HepG2 (cell line): Measurements from ENCODE around the gene EEIG1. TPM values are rescaled to one million over a fixed set of nuclear protein-coding genes. Genes with fewer than 3 reads are reported as not detected.

Experiments
- BHLHE40 ChIP-seq: IDR thresholded peaks from 2 replicates; pipeline ENCODE4 v1.6.1; 2011; ENCODE audit warnings: low read length, improper control_type of control experiment
- CAMTA2 ChIP-seq: sonication (generic); formaldehyde crosslinking; IDR thresholded peaks from 2 replicates; pipeline ENCODE4 v1.4.0; 2020; ENCODE audit warnings: mild to moderate bottlenecking, missing genetic modification reagents, borderline replicate concordance
- CEBPB ChIP-seq: IDR thresholded peaks from 2 replicates; pipeline ENCODE4 v1.6.1; 2011; ENCODE audit warnings: low read depth, low read length, improper control_type of control experiment, borderline replicate concordance
- GLMP ChIP-seq: sonication (generic); formaldehyde crosslinking; IDR thresholded peaks from 2 replicates; pipeline ENCODE4 v1.9.0; 2021; ENCODE audit warnings: missing genetic modification reagents, mild to moderate bottlenecking, borderline replicate concordance
- HES4 ChIP-seq: sonication (generic); formaldehyde crosslinking; IDR thresholded peaks from 2 replicates; pipeline ENCODE4 v1.9.0; 2021; ENCODE audit warnings: mild to moderate bottlenecking, missing genetic modification reagents, borderline replicate concordance
- HNF4A ChIP-seq: sonication (generic); formaldehyde crosslinking; IDR thresholded peaks from 2 replicates; pipeline ENCODE4 v1.4.0; 2020; ENCODE audit warnings: missing genetic modification reagents
- IKZF5 ChIP-seq: IDR thresholded peaks from 2 replicates; pipeline ENCODE4 v1.6.1; 2018; ENCODE audit warnings: missing genetic modification reagents, mild to moderate bottlenecking, missing compliant biosample characterization
- MATR3 ChIP-seq: sonication (generic); formaldehyde crosslinking; IDR thresholded peaks from 2 replicates; pipeline ENCODE4 v1.4.0; 2020; ENCODE audit warnings: missing genetic modification reagents
- MEF2D ChIP-seq: sonication (generic); formaldehyde crosslinking; IDR thresholded peaks from 2 replicates; pipeline ENCODE4 v1.5.1; 2020; ENCODE audit warnings: mild to moderate bottlenecking, missing genetic modification reagents
- NAIF1 ChIP-seq: sonication (generic); formaldehyde crosslinking; IDR thresholded peaks from 2 replicates; pipeline ENCODE4 v1.5.0; 2020; ENCODE audit warnings: mild to moderate bottlenecking, missing genetic modification reagents, borderline replicate concordance
- NFKBIZ ChIP-seq: IDR thresholded peaks from 2 replicates; pipeline ENCODE4 v1.6.1; 2018; ENCODE audit warnings: missing genetic modification reagents, missing compliant biosample characterization
- PAWR ChIP-seq: sonication (generic); formaldehyde crosslinking; IDR thresholded peaks from 2 replicates; pipeline ENCODE4 v1.4.0; 2020; ENCODE audit warnings: missing genetic modification reagents, mild to moderate bottlenecking, borderline replicate concordance
- POGZ ChIP-seq: sonication (generic); formaldehyde crosslinking; IDR thresholded peaks from 2 replicates; pipeline ENCODE4 v1.4.0; 2020; ENCODE audit warnings: mild to moderate bottlenecking, missing genetic modification reagents
- RARG ChIP-seq: sonication (generic); formaldehyde crosslinking; IDR thresholded peaks from 2 replicates; pipeline ENCODE4 v1.4.0; 2020; ENCODE audit warnings: low read depth, mild to moderate bottlenecking, missing genetic modification reagents
- RBM39 ChIP-seq: fragments of 200-400 bp; formaldehyde crosslinking; IDR thresholded peaks from one replicate; pipeline ENCODE4 v1.6.1; 2018; ENCODE audit warnings: antibody characterized with exemption, mild to moderate bottlenecking, low read depth, low read length; ENCODE audit not compliant: poor library complexity, severe bottlenecking
- SMYD3 ChIP-seq: sonication (generic); formaldehyde crosslinking; IDR thresholded peaks from 2 replicates; pipeline ENCODE4 v1.8.1; 2023; ENCODE audit warnings: mild to moderate bottlenecking, missing genetic modification reagents
- TFAP4 ChIP-seq: sonication (generic); IDR thresholded peaks from 2 replicates; pipeline ENCODE4 v1.6.1; 2016; ENCODE audit warnings: low read depth, borderline replicate concordance
- ZFP41 ChIP-seq: sonication (generic); formaldehyde crosslinking; IDR thresholded peaks from 2 replicates; pipeline ENCODE4 v1.4.0; 2020; ENCODE audit warnings: mild to moderate bottlenecking, missing genetic modification reagents, borderline replicate concordance
- ZNF10 ChIP-seq: sonication (generic); formaldehyde crosslinking; IDR thresholded peaks from 2 replicates; pipeline ENCODE4 v1.4.0; 2020; ENCODE audit warnings: mild to moderate bottlenecking, low read depth, missing genetic modification reagents, borderline replicate concordance
- ZNF160 ChIP-seq: sonication (generic); formaldehyde crosslinking; IDR thresholded peaks from 2 replicates; pipeline ENCODE4 v1.8.0; 2022; ENCODE audit warnings: mild to moderate bottlenecking, inconsistent platforms, missing genetic modification reagents
- ZNF260 ChIP-seq: sonication (generic); formaldehyde crosslinking; IDR thresholded peaks from 2 replicates; pipeline ENCODE4 v1.4.0; 2020; ENCODE audit warnings: missing genetic modification reagents, low read depth, mild to moderate bottlenecking, borderline replicate concordance
- ZNF34 ChIP-seq: sonication (generic); formaldehyde crosslinking; IDR thresholded peaks from 2 replicates; pipeline ENCODE4 v1.4.0; 2020; ENCODE audit warnings: mild to moderate bottlenecking, missing genetic modification reagents, borderline replicate concordance
- ZNF362 ChIP-seq: sonication (generic); formaldehyde crosslinking; IDR thresholded peaks from 2 replicates; pipeline ENCODE4 v1.4.0; 2020; ENCODE audit warnings: missing genetic modification reagents, mild to moderate bottlenecking, borderline replicate concordance
- ZNF550 ChIP-seq: sonication (generic); formaldehyde crosslinking; IDR thresholded peaks from 2 replicates; pipeline ENCODE4 v1.4.0; 2020; ENCODE audit warnings: mild to moderate bottlenecking, missing genetic modification reagents, borderline replicate concordance
- ZNF567 ChIP-seq: sonication (generic); formaldehyde crosslinking; IDR thresholded peaks from 2 replicates; pipeline ENCODE4 v1.8.1; 2023; ENCODE audit warnings: mild to moderate bottlenecking, missing genetic modification reagents, borderline replicate concordance
- ZNF577 ChIP-seq: sonication (generic); formaldehyde crosslinking; IDR thresholded peaks from 2 replicates; pipeline ENCODE4 v1.4.0; 2020; ENCODE audit warnings: mild to moderate bottlenecking, low read depth, missing genetic modification reagents, borderline replicate concordance
- ZNF891 ChIP-seq: sonication (generic); formaldehyde crosslinking; IDR thresholded peaks from 2 replicates; pipeline ENCODE4 v1.5.0; 2020; ENCODE audit warnings: mild to moderate bottlenecking, missing genetic modification reagents
- polyA plus RNA-seq, 8 experiments: library from polyadenylated mRNA; depleted of rRNA in 3 of 8; stranded (reverse) in 7 of 8; unstranded in 1 of 8; fragments of >200 nt; fragmentation: Illumina TruSeq in 4 of 8; extraction: Trizol in 4 of 8; gene quantifications; 2 replicates each; pipeline versions ENCODE4 v1.2.1 to v1.2.3, GENCODE V29; 2011 to 2016; ENCODE audit warnings: low read depth in 4 of 8, missing spikeins in 1 of 8, mixed read lengths in 1 of 8; ENCODE audit not compliant: insufficient read depth in 1 of 8
- total RNA-seq, 5 experiments: library from RNA; depleted of rRNA; stranded (reverse); fragments of >200 nt; fragmentation: Illumina TruSeq; extraction: Trizol; gene quantifications; 2 replicates each; pipeline ENCODE4 v1.2.3, GENCODE V29; 2016; ENCODE audit warnings: low read depth in 1 of 5

Gene EEIG1
- total and polyA plus RNA-seq, 2 of the 13 experiments (the other 11 are each of a cell fraction or from before 2014, with no cell fraction given), result 16.6 to 25.2 TPM

- TF ChIP-seq MEF2D (CRISPR knock-in tag) (no peak), NAIF1 (CRISPR knock-in tag) (no peak), ZFP41 (CRISPR knock-in tag) (no peak; the same call in 1 of the 2 replicates), TFAP4 (no peak), BHLHE40 (no peak), ZNF260 (CRISPR knock-in tag) (no peak), HES4 (CRISPR knock-in tag) (no peak), NFKBIZ (CRISPR knock-in tag) (no peak), HNF4A (no peak), ZNF891 (CRISPR knock-in tag) (no peak), CAMTA2 (CRISPR knock-in tag) (no peak), ZNF160 (CRISPR knock-in tag) (0 out of 2 replicates have a peak, but pooled peaks have one; percentile 20), SMYD3 (no peak; the same call in 1 of the 2 replicates), RBM39 (no peak), ZNF34 (CRISPR knock-in tag) (0 out of 2 replicates have a peak, but pooled peaks have one; percentile 27), ZNF10 (no peak), ZNF362 (CRISPR knock-in tag) (no peak), MATR3 (no peak), IKZF5 (no peak), GLMP (no peak), ZNF577 (CRISPR knock-in tag) (no peak), CEBPB (no peak), RARG (no peak), ZNF550 (CRISPR knock-in tag) (0 out of 2 replicates have a peak, but pooled peaks have one; percentile 24), ZNF567 (CRISPR knock-in tag) (no peak), POGZ (CRISPR knock-in tag) (no peak), PAWR (CRISPR knock-in tag) (peak; percentile 22; the same call in 1 of the 2 replicates)
Measured at GRCh38 chr9:127949827-127950512, 30.8 kb downstream of the EEIG1 start (continued).
